Measurements from ENCODE around the gene SFXN5.

The SFXN5 gene

DNA sequence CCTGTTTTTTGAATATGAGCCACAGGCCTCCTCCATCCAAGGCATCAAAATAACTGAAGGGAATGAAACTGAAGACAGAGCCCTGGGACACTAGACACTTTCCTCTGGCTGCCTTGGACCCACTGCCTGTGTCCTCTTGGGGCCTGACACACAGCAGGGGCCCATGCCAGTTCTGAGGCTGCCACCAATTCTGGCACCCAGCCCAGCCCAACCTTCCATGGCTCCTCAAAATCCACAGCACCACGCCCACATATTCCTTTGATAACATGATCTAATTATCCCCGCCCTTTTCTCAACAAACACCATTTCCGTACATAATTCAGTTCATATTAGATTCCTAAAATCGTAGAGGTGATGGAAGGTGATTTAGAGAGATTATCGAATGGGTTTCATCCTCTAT is 90.0 kb downstream of the SFXN5 start:
- DNase-seq (ENCODE audit: low spot score) (no peak), FAIRE-seq (no peak)

DNA sequence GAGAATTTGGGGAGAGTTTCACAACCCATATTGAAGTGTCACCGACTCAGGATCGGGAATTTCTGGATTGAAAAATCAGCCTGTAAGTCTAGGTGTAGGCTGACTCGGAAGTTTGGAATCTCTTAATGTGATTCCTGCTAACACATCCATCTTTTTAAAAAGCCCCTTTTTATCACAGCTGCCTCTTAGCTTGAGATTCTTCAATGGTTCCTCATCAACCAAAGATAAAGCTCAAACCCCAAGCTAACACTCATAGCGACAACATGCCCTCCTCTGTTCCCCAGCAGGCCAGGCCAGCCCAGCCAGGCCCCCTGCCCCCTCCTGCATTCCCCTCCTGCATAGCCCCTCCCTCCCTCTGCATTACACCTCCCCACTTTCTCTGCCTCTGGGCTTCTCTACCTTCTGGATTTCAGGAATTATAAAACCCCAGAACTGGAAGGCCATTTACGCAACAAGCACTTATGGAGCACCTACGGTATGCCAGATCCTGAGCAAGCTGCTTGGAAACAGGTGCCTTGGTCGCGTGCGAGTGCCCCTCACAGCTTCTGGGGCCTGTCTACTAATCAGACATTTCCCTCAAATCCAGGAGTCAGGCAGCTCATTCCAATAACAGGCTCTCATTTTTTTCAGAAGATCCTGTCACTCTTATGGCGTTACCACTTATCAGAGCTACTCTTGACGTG is 90.8 kb downstream of the SFXN5 start:
- FAIRE-seq (no peak), DNase-seq (ENCODE audit: low spot score) (peak; percentile 70)

DNA sequence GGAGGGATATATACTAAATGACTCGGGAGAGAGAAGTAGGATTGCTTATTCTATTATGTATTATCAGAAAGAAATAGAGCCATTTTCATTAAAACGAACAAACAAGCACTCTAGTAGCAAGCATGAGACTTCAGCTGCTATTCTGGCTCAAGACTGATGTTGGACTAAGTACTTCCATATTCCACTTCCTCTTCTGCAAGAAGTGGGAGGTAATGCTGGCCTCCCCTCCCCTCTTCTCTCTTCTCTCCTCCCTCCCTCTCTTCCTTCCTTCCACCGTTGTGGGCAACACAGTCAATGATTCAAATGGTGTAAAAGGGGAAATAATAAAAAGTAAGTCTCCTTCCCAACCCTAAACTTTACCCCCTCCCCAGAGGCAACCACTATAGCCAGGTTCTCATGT is 91.6 kb downstream of the SFXN5 start:
- no peak for DNase-seq (ENCODE audit: low spot score)
- FAIRE-seq, result no peak

DNA sequence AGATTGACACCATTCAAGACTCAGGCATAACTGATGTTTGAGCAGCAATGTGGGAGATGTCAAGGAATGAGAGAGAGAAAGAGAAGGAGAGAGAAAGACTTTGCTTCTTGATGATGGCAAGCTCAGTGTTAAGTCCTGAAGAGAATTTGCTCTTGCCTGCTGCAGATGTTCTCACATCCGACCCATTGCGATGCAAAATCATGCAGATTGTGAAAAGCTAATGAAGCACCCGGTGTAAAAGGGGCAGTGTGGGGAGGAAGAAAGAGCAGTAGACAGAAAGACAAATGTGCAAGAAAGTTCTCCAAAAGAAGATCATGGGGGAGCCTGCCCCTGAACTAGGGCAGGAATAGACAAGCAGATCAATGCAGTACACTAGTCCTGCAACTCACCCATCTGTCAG is 96.5 kb downstream of the SFXN5 start:
- DNase-seq (ENCODE audit: low spot score) (no peak), FAIRE-seq (no peak)

DNA sequence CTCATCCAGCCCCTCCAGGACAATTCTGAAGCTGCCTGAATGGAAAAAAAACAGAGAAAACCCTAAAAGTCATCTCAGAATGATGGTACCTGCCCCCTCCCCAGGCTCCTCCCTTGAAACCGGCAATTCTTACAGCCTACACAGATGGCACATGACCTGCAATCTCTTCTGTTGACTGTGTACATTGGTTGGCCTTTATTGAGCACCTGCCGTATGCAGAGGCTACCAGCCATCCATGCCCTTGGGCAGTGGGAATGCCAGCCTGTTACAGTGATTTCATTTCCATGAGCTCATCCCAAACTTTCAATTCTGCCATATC is 97.1 kb downstream of the SFXN5 start:
- FAIRE-seq (no peak), DNase-seq (ENCODE audit: low spot score) (no peak)

DNA sequence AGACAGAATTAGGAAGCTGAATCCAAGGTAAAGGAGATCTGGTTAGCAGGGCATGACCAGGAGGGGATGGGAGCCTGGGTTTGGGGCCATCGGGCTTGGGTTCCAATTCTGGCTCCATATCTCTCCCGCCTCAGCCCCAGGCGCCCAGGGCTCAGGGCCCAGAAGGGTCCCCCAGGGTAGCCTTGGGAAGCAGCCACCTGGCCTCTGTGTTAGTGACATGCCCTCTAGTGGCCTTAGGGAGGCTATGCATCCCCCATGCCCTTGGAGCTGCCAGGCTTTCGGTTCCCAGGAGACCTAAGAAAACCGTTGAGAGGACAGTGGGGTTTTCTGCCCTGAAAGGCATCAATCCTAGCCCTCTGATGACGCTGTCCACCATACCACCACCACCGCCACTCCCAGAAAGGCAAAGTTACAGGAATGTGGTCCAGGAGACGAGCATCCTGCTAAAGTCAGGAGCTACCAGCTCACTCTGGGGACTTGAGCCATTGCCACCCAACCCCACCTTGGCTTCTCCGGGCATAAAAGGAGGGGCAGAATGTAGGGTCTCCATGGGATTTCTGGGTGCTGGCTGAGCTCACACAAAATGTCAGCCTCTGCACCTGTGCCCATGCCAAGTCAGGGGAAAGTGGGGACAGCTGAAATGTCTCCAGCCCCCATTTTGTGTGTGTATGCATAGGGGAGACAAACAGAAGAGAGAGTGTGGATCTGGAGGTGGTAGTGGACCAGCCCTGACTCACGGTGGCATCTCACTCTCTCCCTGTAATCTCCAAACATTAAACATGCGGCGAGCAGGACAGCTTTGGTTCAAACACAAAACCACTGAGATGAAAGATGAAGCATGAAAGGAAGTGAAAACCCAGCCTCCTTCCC is 97.7 kb downstream of the SFXN5 start:
- FAIRE-seq (no peak), DNase-seq (ENCODE audit: low spot score) (peak; percentile 27)

DNA sequence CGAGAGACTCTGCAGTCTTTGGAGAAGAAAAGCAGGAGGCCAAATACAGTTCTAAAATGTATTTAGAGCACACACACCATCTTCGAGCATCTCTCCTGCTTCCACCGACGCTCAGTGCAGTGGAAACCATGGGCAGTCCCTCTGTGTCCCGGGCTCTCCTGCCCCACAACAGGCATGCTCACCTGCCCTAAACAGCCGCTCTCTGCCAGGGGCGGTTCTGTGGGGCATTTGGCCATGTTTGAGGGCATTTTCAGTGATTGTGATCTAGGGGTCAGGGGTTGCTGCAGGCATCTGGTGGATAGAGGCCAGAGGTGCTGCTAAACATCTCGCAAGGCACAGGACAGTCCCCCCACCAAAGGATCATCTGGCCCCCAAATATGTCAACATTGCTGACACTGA is 98.4 kb downstream of the SFXN5 start:
- no peak for FAIRE-seq
- no peak for DNase-seq (ENCODE audit: low spot score)

DNA sequence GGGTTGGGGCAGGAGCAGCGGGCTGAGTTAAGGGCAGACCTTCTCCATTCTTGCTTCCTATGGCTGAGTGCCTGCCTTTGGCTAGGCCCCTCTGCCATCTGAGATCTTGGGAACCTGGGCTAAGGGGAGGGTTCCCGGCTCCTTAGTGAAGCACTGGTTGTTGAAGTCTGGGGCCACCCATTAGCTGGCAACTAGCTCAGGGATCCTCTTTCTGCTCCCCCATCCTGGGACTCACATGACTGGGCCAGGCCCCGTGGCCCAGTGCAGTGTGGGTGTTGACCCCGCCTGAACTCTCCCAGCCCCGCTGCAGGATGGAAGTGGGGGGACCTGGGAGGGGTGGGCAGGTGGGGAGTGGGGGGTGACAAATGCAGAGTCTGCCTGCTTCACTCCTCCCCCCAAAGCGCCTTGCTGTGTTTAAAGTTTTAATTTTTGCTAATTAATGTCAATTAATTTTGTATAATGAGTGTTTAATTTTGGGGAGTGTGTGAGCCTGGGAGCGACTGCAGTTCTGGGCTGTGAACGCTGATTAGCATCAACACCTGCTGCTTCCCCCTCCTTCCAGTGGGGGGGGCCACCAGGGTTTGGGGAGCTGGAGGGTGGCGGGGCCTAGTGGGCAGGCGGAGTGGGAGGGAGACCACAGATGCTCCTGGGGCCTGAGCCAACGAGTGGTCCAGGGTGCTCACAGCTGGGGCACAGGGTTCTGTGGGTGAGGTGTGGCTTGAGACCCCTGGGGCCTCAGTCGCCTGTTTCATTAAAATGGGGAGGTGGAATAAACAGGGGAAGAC is 99.0 kb downstream of the SFXN5 start:
- FAIRE-seq (no peak), DNase-seq (ENCODE audit: low spot score) (no peak)

DNA sequence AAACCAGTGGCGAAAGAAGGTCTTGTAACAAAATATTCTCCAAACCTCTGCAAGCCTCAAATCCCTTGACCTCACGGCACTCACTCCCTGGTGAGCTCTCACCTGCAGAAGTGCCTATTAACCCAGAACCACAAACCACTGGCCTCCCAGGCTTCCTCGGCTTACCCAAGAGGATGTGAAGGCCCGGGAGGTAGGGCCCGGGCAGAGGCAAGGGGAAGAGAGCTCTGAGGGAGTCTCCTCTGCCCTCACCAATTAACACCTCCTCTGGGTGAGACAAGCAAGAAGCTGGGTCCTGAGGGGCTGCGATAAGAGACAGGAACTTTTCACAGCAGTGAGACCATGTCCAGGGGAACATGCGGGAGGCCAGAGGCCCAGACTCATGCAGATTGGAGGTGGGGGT is 100.5 kb downstream of the SFXN5 start:
- no peak for FAIRE-seq

DNA sequence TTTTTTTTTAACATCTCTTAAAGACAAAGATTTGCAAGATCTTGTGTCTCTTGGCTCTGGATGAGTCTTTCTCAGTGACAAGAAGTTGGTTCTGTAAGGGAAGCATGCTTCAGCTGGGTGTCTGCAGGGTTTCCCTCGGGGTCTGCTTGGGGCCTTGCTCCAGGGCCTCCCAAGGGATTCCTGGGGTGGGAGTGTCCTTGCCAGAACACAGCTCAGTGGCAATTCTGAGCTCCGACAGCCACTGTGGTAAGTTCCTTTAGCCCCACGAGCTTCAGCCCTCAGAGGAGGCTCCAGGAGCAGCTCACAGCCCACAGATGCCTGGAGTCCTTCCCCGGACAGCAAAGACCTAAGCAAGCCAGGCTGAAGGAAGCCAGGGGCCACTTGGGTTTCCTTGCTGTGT is 101.8 kb downstream of the SFXN5 start:
- no peak for DNase-seq (ENCODE audit: low spot score)
- no peak for FAIRE-seq

More for the DNA sequence above, 100.5 kb downstream of the SFXN5 start:
- no peak for DNase-seq (ENCODE audit: low spot score)

DNA sequence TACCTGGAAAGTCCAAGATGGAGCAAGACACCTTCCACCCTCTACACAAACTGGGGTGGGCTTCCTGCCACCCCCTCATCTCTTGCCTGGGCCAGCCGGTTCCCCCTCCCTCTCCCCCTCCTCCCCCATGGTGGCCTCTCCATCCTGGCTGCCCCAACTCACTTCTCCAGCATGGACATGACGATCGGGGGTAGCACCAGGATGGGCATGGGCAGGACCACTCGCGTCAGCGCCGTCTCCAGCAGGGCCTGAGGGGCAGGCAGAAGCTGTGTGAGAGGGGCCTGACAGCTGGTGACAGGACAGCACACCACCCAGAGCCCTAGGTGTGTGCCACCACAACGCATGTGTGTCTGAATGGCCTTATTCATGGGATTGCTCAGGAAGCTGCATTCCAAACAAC is 103.2 kb downstream of the SFXN5 start:
- no peak for FAIRE-seq
- no peak for DNase-seq (ENCODE audit: low spot score)

DNA sequence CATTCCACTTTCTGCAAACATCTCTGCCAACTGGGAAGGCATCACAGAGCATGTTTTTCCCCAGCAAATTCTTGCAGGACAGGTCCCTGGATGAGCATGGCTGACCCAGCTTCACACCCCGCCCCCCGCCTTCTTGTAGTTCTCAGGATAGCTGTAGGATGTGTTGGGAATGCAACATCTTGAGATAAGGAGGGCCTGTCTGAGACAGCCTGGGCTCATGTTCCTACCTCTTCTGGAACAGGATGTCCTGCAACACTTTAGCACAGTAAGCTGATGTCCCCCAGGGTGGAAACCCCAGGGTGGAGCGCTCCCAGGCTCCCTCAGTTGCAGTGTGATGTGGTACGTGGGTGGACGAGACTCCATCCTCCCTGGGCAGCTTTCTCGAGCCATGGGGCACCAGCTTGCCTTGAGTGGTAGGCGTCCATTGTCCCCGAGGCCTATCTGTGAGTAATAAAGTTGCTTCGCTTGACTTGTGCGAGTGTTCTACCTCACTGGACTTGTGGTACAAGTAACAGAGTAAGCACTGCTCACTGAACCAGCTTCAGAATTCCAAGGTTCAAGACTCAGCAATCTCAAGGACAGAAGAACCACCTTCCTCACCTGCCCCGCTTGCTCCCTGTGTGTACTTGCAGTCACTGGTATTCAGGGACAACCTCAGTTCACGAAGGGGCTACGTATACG is 105.6 kb downstream of the SFXN5 start:
- DNase-seq (ENCODE audit: low spot score) (peak; percentile 13), FAIRE-seq (no peak)

DNA sequence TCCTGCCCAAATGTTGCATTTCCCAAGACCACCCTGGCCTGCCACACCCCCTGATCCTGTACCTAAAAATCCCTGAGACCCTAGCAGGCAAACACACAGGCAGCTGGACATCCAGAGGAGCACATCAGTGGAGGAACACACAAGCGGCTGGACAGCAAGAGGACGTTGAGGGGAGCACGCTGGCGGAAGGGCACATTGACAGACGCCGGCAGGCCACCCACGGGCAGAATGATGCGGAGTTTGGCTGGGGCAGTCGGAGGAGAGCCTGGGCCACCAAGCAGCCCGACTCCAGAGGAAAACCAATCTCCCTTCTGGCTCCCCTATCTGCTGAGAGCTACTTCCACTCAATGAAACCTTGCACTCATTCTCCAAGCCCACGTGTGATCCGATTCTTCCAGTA is 106.5 kb downstream of the SFXN5 start:
- DNase-seq (ENCODE audit: low spot score) (no peak), FAIRE-seq (no peak)

DNA sequence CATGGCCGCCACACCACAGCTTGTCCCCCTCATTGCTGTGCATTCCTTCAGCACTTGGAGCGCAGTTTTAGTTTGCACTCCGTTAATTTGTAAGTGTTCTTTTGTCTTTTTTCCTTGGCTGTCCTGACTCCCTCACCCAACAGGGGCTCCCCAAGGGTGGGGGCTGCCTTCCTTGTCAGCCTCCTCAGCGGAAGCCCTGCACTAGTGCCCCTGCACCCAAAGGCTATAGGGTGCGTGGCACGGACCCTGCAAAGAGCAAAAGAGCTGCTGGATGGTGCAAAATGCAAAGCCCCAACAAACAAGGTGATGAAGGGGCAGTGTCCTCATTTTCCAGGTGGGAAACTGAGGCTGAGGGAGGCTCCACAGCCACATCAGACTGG is 107.4 kb downstream of the SFXN5 start:
- no peak for DNase-seq (ENCODE audit: low spot score)
- FAIRE-seq, result no peak

DNA sequence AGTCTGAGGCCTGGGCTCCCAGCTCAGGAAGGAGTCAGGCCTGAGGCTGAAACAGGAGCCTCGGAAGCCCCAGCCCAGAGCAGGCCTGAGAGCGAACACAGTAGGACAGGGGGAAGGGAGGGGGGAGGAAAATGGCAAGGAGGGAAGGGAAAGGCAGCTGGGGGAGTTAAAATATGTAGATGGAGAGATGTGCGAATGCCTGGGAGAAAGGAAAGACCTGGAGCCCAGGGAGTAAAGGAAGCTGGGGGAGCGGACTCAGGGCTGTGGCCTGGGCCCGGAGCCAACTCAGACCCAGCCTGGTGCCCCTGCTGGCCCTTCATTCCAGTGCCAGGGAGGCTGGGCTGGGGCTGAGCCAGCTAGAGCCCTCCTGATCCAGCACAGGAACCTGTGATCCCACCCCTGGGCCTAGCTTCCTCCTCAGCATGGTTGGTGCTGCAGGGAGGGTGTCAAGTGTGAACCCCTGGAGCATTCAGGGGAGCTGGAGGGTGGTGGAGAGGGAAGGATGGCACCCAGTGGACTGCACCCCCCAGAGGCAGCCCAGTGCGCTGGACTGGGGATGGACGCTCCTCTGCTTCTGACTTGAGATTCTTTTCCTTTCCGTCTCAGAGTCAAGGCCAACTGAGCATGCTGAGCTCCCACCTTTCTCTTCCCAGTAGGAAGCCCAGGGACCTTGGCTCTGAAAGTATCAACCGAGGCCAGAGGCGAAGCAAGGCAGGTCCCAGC is 107.9 kb downstream of the SFXN5 start:
- no peak for DNase-seq (ENCODE audit: low spot score)
- no peak for FAIRE-seq

DNA sequence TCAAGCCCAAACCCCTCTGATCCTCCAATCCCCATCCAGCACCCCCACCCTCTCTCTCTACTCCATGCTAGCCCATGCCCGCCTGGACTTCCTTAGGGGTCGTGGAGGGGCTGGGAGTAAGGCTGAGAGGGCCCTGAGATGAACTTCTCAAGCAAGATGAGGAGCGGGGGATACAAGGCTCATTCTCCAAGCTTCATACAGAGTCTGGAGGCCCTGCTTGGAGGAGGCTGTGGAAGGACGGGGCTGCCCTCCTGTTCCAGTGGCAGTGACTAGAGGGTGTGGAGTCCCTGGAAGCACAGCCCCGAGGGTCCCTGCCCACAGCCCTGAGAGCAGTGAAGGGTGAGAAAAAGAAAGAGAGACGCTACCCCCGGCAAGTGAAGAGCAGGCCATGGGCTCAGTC is 108.6 kb downstream of the SFXN5 start:
- no peak for DNase-seq (ENCODE audit: low spot score)
- no peak for FAIRE-seq

DNA sequence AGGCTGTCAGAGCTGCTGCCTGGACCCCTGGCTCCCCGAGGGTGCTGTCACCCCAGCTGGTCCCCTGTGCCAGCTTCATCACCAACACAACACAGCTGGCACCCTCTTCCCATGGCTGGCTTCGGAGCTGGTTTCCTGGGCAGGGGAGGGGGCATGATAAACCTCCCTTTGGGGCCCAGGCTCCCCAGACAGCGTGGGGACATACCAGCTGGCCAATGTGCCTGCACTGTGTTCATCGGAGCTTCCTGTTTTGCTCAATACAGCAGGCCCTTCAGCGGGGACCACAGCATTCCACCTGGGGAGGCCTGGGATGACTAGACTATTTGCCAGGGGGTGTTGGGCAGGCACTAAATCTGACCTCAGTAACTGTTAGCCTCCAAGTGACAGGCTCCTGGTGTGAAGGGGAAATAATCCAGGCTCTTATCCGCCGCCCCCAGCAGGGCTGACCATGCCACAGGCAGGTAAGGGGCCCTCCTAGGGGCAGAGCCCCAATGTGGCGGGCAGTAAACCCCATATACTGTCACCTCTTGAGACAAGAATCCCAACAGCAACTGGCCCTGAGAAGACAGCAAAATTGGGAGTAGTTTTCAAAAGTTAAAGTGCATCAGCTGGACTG is 109.6 kb downstream of the SFXN5 start:
- FAIRE-seq (no peak), DNase-seq (ENCODE audit: low spot score) (no peak)

DNA sequence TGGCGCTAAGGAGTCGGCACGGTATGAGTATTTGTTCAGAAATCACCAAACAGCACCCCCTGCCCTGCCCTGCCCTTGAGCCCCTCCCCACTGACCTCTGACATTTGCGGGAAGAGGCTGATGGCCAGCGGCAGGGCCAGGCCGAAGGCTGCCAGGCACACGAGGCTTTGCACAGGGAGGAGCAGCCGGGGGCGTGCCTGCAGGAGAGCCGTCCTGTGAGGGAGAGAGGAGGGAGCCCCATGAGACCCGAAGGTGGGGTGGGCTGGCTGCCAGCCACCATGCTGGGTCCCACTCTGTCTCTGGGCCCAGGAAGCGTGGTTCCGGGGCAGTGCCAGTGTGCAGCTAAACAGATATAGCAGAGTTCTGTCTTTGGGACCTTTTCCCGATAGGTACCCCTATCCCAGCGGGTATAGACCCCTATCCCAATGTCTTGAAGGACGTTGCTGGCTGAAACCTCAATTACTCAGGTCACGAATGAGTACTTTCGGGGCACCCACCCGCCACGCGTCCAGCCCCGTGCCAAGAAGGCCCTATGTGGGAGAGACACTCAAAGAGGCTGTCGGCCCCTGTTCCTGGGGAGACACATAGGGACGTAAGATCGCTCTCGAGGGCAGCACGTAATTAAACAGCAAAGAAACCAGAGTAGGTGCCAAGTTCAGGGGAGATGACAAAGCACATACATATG is 110.3 kb downstream of the SFXN5 start:
- FAIRE-seq (no peak), DNase-seq (ENCODE audit: low spot score) (no peak)

DNA sequence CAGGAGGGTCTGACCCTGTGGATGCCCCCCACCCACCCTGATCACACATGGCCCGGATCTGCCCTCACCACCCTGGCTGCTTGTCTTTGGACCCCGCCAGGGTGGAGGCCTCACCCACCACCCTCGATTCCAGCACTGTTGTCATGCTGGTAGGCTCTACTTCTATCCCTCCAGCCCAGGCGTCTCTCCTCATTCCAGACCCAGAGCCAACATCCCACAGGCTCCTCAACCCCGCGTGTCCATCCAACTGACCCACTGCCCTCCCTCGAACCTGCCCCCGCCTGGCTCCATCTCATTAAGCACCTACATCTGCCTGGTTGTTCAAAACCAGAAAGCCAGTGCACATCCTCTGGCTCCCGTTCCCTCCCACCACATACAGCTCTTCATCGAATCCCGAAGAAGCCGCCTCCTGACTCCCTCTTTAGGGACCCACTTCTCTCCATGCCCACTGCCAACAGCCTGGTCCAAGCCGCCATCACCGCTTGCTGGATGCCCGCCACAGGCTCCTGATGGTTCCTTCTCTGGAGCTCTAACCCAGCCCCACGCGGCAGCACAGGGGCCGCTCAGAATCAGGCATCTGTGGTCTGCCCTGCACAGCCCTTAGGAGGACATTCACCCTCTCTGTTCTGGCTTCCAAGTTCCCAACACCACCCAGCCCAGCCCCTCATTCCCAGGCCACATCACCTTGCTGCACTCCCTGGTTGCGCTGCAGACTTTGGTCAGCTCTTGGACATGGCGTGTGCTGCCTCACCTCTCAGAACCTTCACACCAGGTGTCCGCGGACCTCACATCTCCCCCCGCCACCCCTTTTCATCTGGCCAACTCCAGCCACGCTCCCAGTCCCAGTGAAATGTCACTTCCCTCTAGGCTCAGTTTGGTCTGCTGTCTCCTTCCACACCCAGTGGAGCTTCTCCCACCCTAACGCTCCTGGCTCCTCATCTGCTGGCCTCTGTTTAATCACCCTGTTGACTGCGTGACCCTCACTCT is 111.2 kb downstream of the SFXN5 start:
- FAIRE-seq (no peak), DNase-seq (ENCODE audit: low spot score) (no peak)
